AG09319 (cell line): ENCODE measurements around the gene FAM107B.

Experiments used
- DNase-seq: peaks from one replicate; pipeline ENCODE4 v3.0.0-alpha.2; 2010; ENCODE audit warnings: low read depth; ENCODE audit errors: extremely low read depth
- TF ChIP-seq, protein P1 (sequence below): IDR thresholded peaks from 2 replicates; pipeline ENCODE4 v1.5.1; 2011; ENCODE audit warnings: low read depth, mild to moderate bottlenecking, inconsistent platforms, low read length, moderate library complexity

FAM107B gene

DNA sequence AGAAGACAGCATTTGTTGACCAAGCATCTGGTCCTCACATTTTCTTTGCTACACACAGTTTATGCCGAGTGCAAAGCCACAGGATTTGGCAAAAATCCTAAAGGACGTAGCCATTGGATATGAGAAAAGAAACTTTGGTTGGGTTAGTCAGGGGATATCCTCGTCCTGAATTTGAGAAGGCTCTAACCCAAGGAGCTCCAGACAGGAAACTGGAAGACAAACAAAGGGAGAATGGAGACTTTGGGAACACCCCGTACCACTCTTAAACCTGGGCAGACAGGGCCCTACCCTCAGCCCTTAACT, 297.3 kb downstream of the FAM107B start:
- TF ChIP-seq, protein P1, sequence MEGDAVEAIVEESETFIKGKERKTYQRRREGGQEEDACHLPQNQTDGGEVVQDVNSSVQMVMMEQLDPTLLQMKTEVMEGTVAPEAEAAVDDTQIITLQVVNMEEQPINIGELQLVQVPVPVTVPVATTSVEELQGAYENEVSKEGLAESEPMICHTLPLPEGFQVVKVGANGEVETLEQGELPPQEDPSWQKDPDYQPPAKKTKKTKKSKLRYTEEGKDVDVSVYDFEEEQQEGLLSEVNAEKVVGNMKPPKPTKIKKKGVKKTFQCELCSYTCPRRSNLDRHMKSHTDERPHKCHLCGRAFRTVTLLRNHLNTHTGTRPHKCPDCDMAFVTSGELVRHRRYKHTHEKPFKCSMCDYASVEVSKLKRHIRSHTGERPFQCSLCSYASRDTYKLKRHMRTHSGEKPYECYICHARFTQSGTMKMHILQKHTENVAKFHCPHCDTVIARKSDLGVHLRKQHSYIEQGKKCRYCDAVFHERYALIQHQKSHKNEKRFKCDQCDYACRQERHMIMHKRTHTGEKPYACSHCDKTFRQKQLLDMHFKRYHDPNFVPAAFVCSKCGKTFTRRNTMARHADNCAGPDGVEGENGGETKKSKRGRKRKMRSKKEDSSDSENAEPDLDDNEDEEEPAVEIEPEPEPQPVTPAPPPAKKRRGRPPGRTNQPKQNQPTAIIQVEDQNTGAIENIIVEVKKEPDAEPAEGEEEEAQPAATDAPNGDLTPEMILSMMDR, result no peak
- DNase-seq, result peak; percentile 39

DNA sequence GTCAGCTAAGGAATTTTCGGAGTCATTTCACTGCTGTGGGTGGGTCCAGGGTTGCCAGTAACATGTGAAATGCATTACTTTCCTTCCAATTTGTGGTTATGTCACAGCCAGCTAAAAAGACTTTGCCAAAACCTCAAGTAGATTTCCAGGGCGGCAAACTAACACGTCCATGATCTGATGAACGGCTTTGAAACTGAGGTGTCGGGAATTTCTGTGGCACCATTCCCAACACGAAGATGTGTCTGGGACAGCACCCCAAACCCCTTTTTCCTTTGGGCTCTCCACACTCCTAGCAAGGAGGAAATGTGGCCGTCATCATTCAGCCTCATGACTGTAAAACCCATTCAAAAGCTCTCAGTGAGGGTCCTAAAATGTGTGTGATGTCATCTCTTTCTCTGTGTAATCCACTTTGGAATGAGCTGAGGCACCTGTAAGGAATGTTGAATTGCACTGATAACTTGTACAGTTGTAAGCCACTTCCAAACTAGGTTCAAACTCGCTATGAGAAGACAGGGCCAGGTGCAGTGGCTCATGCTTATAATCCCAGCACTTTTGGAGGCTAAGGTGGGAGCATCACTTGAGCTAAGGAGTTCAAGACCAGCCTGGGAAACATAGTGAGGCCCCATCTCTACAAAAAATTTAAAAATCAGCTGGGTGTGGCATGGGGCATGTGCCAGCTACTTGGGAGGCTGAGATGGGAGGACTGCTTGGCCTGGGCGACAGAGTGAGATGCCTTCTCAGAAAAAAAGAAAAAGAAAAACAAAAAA, 297.9 kb downstream of the FAM107B start:
- TF ChIP-seq, protein P1, result no peak
- no peak for DNase-seq

DNA sequence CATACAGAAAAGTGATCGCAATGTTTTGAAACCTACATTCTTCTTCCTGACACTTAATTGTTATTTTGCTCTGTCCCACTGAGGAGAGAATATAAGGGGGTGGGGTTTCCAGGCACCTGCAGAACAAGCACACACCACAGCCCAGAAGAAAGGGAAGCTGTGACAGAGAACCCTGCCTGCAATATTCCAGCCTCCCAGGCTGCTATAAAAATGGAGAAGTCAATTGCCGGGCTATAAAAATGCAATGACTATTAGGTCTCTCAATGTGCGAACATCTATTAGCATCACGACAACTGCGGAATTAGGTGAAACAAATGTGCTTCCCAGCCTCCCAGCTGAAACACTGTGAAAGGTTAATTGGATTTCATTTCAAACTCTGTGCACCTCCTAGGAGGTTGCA, 298.7 kb downstream of the FAM107B start:
- TF ChIP-seq, protein P1, result no peak
- no peak for DNase-seq

DNA sequence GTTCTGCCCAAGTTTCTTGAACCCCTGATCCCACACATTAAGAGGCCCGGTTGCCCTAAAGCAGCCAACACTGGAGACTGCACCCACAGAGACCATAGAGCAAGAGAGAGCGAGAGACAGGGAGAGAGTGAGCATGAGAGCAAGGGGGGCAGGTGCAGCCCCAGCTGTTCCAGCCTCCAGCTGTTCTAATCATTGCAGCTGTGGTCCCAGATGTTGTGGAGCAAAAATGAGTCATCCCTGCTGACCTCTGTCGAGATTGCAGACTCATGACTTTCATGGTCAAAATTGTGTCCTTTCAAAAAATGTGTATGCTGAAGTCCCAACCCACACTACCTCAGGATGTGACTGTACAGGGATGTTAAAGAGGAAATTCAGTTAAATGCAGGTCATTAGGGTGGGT, 300.0 kb downstream of the FAM107B start:
- DNase-seq, result no peak
- TF ChIP-seq, protein P1, result no peak

DNA sequence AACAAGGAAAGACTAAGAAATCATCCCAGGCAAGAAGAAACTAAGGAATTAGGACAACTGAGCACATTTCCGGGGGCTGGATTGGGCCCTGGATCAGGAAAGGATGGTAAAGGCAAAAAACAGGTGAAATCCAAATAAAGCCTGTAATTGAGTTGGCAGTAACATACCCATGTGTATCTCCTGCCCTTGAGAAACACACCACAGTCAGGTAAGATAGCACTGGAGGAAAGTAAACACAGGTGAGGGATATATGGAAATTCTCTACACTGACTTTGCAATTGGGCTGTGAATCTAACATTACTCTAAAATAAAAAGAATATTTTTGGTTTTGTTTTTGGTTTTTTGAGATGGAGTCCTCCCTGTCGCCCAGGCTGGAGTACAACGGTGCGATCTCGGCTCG, 303.8 kb downstream of the FAM107B start:
- TF ChIP-seq, protein P1, result no peak
- no peak for DNase-seq

DNA sequence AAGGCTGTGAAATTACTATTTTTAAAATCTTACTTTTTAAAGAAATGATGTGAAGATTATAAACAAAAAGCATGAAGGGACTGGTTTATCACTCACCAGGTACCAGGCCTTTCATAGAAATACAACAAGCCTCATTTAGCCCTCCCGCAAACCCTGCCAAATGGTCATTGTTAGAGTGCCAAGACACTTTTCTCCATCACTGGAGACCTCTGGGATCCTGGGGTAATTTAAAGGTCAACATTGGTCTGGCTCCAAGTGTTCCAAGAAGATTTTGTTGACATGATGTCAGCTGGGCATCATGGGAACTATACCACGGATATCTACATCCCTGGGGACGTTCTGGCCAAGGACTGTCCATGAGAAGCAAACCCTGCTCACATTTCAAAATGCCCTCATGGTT, 306.0 kb downstream of the FAM107B start:
- no peak for DNase-seq
- TF ChIP-seq, protein P1, result no peak
